ENCODE measurements around the gene CROCC2.

The CROCC2 gene

GRCh38 chr2:240914645-240915525 is 8.7 kb downstream of the CROCC2 start:
- TF ChIP-seq CTCF (IDR thresholded peaks at IDR 0.05; ENCODE audit: low read depth, low read length): no peak
- no peak for DNase-seq (ENCODE audit: low read depth, low spot score)
- in situ Hi-C loops (cut with HindIII; ENCODE audit: low sequenced_read_pairs): no loop called here
- H3K4me3 ChIP-seq (ENCODE audit: low read depth, low read length): no peak overlapping the region

GRCh38 chr2:240915526-240916341 is 9.6 kb downstream of the CROCC2 start:
- H3K4me3 ChIP-seq (ENCODE audit: low read depth, low read length): no peak overlapping the region
- peak; percentile 13 for DNase-seq (ENCODE audit: low read depth, low spot score)
- no peak for TF ChIP-seq CTCF (IDR thresholded peaks at IDR 0.05; ENCODE audit: low read depth, low read length)
- in situ Hi-C loops (cut with HindIII; ENCODE audit: low sequenced_read_pairs): no loop called here

GRCh38 chr2:240916571-240917008 is 10.5 kb downstream of the CROCC2 start:
- in situ Hi-C loops (cut with HindIII; ENCODE audit: low sequenced_read_pairs): no loop called here
- peak; percentile 90 for DNase-seq (ENCODE audit: low read depth, low spot score)
- H3K4me3 ChIP-seq (ENCODE audit: low read depth, low read length): no peak overlapping the region
- no peak for TF ChIP-seq CTCF (IDR thresholded peaks at IDR 0.05; ENCODE audit: low read depth, low read length)

GRCh38 chr2:240917009-240917683 is 11.0 kb downstream of the CROCC2 start:
- no peak overlapping the region for H3K4me3 ChIP-seq (ENCODE audit: low read depth, low read length)
- TF ChIP-seq CTCF (IDR thresholded peaks at IDR 0.05; ENCODE audit: low read depth, low read length): no peak
- no peak for DNase-seq (ENCODE audit: low read depth, low spot score)
- in situ Hi-C loops (cut with HindIII; ENCODE audit: low sequenced_read_pairs): no loop called here

- no peak for DNase-seq (ENCODE audit: low read depth, low spot score)
- in situ Hi-C loops (cut with HindIII; ENCODE audit: low sequenced_read_pairs): no loop called here
- no peak overlapping the region for H3K4me3 ChIP-seq (ENCODE audit: low read depth, low read length)
- TF ChIP-seq CTCF (IDR thresholded peaks at IDR 0.05; ENCODE audit: low read depth, low read length): no peak
Observed at GRCh38 chr2:240917684-240918257, 11.6 kb downstream of the CROCC2 start.
